ENCODE measurements around the gene PWWP2A. TPM values are rescaled to one million over a fixed set of nuclear protein-coding genes. Genes with fewer than 3 reads are reported as not detected.

PWWP2A gene
- total RNA-seq, 1 experiment from 2014 or later = 14.7 TPM

GRCh38 chr5:160118349-160119141, 705 bp downstream of the PWWP2A start:
- peak overlapping the region; percentile 84 for H3K4me2 ChIP-seq (ENCODE audit: low read length)
- no peak overlapping the region for H2AFZ ChIP-seq (ENCODE audit: low read depth, low read length, poor library complexity, severe bottlenecking)
- TF ChIP-seq SIN3A (IDR thresholded peaks at IDR 0.05; ENCODE audit: low read depth) (peak; percentile 71; the same call in 1 of the 2 replicates), RAD21 (IDR thresholded peaks at IDR 0.05; ENCODE audit: low read depth) (no peak)
- no peaks in the 10 kb centered on the region for H3K9me3 ChIP-seq (ENCODE audit: control insufficient read depth in 1 of 2, insufficient read depth in 1 of 2, low read depth in 1 of 2, low read length in 2 of 2)
- peak overlapping the region; percentile 93 for H3K9ac ChIP-seq (ENCODE audit: low read length)
- ATAC-seq = peak; percentile 4
- peaks cover 4 to 7% of the 10 kb centered on the region in 2 experiments; a peak in 2 of 4 replicates for H3K4me1 ChIP-seq (ENCODE audit: control insufficient read depth in 1 of 2, insufficient read depth in 2 of 2, low read length in 2 of 2)
- no peak for DNase-seq (ENCODE audit: low read depth, low spot score)
- no peaks in the 10 kb centered on the region for H3K27me3 ChIP-seq (ENCODE audit: insufficient read depth, low read length)
- intact Hi-C loops (cut with micrococcal nuclease) = loop anchor here (1.0 kb wide), 1 partner anchor 47 kb away; no protein-coding TSS in a partner anchor
- H3K79me2 ChIP-seq (ENCODE audit: insufficient read depth, low read length) = peaks cover 13% of the 10 kb centered on the region
- peak overlapping the region; percentile 70 to 88 for H3K4me3 ChIP-seq (replicated peaks in 1 of 2; ENCODE audit: low read depth in 1 of 2, low read length in 2 of 2)
- H3K9me2 ChIP-seq (ENCODE audit: insufficient read depth) = no peaks in the 10 kb centered on the region
- H4K20me1 ChIP-seq (ENCODE audit: insufficient read depth) = no peaks in the 10 kb centered on the region
- POLR2A ChIA-PET = interaction anchor here (0.9 kb wide), 1 partner anchor 19 kb away, joined by 3 read pairs; no protein-coding TSS in a partner anchor
- peaks cover 0 to 3% of the 10 kb centered on the region in 2 experiments; a peak in 1 of 4 replicates for H3K36me3 ChIP-seq (ENCODE audit: control insufficient read depth in 1 of 2, insufficient read depth in 2 of 2, low read length in 2 of 2)
- BruUV-seq (replicated peaks) = no TSS peak
- peak overlapping the region; percentile 79 for H3K27ac ChIP-seq (ENCODE audit: low read depth, low read length)
- RAD21 ChIA-PET (ENCODE audit: low non-redundant PET in 1 of 2, low total read pairs in 2 of 2, uncharacterized antibody in 2 of 2, unreplicated experiment in 2 of 2) = interaction anchor here in 1 of 2 experiments (0.5 kb wide), 1 partner anchor 70 kb away, joined by 3 read pairs; no protein-coding TSS in a partner anchor
- CTCF ChIA-PET = interaction anchor here (0.7 kb wide), 1 partner anchor 97 kb away, joined by 3 read pairs; no protein-coding TSS in a partner anchor

- no peak overlapping the region for H3K9ac ChIP-seq (ENCODE audit: low read length)
- peaks cover 5 to 6% of the 10 kb centered on the region in 2 experiments; a peak in 3 of 4 replicates for H3K36me3 ChIP-seq (ENCODE audit: control insufficient read depth in 1 of 2, insufficient read depth in 2 of 2, low read length in 2 of 2)
- TF ChIP-seq RAD21 (IDR thresholded peaks at IDR 0.05; ENCODE audit: low read depth) = no peak
- TF ChIP-seq ELF1 (IDR thresholded peaks at IDR 0.05; ENCODE audit: borderline replicate concordance, low read depth) = no peak
- TF ChIP-seq MAX (IDR thresholded peaks at IDR 0.05) = no peak
- no peak for TF ChIP-seq POLR2A (IDR thresholded peaks at IDR 0.05; ENCODE audit: borderline replicate concordance, extremely low read depth, insufficient read depth, insufficient read length)
- no peak for TF ChIP-seq SP1 (IDR thresholded peaks at IDR 0.05; ENCODE audit: low read depth)
- TF ChIP-seq TCF7L2 (IDR thresholded peaks at IDR 0.05; ENCODE audit: borderline replicate concordance, extremely low read depth, insufficient read depth, insufficient read length) = no peak
- TF ChIP-seq SIN3A (IDR thresholded peaks at IDR 0.05; ENCODE audit: low read depth) = no peak
- TF ChIP-seq, protein P1, sequence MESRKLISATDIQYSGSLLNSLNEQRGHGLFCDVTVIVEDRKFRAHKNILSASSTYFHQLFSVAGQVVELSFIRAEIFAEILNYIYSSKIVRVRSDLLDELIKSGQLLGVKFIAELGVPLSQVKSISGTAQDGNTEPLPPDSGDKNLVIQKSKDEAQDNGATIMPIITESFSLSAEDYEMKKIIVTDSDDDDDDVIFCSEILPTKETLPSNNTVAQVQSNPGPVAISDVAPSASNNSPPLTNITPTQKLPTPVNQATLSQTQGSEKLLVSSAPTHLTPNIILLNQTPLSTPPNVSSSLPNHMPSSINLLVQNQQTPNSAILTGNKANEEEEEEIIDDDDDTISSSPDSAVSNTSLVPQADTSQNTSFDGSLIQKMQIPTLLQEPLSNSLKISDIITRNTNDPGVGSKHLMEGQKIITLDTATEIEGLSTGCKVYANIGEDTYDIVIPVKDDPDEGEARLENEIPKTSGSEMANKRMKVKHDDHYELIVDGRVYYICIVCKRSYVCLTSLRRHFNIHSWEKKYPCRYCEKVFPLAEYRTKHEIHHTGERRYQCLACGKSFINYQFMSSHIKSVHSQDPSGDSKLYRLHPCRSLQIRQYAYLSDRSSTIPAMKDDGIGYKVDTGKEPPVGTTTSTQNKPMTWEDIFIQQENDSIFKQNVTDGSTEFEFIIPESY (IDR thresholded peaks at IDR 0.05; ENCODE audit: extremely low read depth, insufficient replicate concordance, low read length) = no peak
- no peak for TF ChIP-seq FOSL1 (IDR thresholded peaks at IDR 0.05; ENCODE audit: low read depth)
- no peak for TF ChIP-seq ZFX (IDR thresholded peaks at IDR 0.05)
- TF ChIP-seq ZNF274 (IDR thresholded peaks at IDR 0.05; ENCODE audit: low read depth, low read length) = no peak
- intact Hi-C loops (cut with micrococcal nuclease) = no loop called here
- BruUV-seq (replicated peaks) = no TSS peak
- no peak for DNase-seq (ENCODE audit: low read depth, low spot score)
- H3K27me3 ChIP-seq (ENCODE audit: insufficient read depth, low read length) = no peaks in the 10 kb centered on the region
- peaks cover 4 to 7% of the 10 kb centered on the region in 2 experiments; a peak in 2 of 4 replicates for H3K4me1 ChIP-seq (ENCODE audit: control insufficient read depth in 1 of 2, insufficient read depth in 2 of 2, low read length in 2 of 2)
- POLR2A ChIA-PET = no interaction called here
- ATAC-seq = no peak
- peaks cover 20% of the 10 kb centered on the region for H3K79me2 ChIP-seq (ENCODE audit: insufficient read depth, low read length)
- CTCF ChIA-PET = no interaction called here
- H3K9me3 ChIP-seq (ENCODE audit: control insufficient read depth in 1 of 2, insufficient read depth in 1 of 2, low read depth in 1 of 2, low read length in 2 of 2) = no peaks in the 10 kb centered on the region
- no peak overlapping the region for H3K4me2 ChIP-seq (ENCODE audit: low read length)
- H3K9me2 ChIP-seq (ENCODE audit: insufficient read depth) = no peaks in the 10 kb centered on the region
- H3K27ac ChIP-seq (ENCODE audit: low read depth, low read length) = no peak overlapping the region
- H2AFZ ChIP-seq (ENCODE audit: low read depth, low read length, poor library complexity, severe bottlenecking) = no peak overlapping the region
- no peak overlapping the region for H3K4me3 ChIP-seq (replicated peaks in 1 of 2; ENCODE audit: low read depth in 1 of 2, low read length in 2 of 2)
- RAD21 ChIA-PET (ENCODE audit: low non-redundant PET in 1 of 2, low total read pairs in 2 of 2, uncharacterized antibody in 2 of 2, unreplicated experiment in 2 of 2) = no interaction called here
- H4K20me1 ChIP-seq (ENCODE audit: insufficient read depth) = no peaks in the 10 kb centered on the region
These were observed 2.3 kb downstream of the PWWP2A start for GRCh38 chr5:160116991-160117390.

All from HCT116 (cell line).